ENCODE results near the gene CPS1. TPM values are rescaled to one million over a fixed set of nuclear protein-coding genes. Genes with fewer than 3 reads are reported as not detected.

CPS1 gene
- total and polyA plus RNA-seq, 2 of the 8 experiments (the other 6 are each of a cell fraction or from before 2014, with no cell fraction given) = 7.9 to 15.7 TPM

DNA sequence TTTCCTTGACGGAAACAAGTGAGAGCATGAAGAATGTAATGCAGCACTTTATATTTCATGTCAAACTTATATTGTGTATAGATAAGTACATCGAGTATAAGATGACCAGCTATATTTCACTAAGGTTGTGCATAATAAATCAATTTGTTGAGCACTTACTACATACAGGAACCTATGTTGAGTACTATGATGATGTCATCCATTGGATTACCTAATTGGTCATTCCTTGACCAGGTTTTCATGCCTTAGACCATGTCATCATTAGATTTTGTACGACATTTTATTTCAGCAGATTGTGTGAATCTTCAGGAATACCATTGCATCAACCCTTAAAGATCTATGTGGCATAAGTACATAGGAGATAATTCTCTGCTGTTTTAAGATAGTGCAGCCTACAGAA, 119.7 kb downstream of the CPS1 start (continued):
- TF ChIP-seq, protein P1, sequence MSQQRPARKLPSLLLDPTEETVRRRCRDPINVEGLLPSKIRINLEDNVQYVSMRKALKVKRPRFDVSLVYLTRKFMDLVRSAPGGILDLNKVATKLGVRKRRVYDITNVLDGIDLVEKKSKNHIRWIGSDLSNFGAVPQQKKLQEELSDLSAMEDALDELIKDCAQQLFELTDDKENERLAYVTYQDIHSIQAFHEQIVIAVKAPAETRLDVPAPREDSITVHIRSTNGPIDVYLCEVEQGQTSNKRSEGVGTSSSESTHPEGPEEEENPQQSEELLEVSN (IDR thresholded peaks at IDR 0.05) = no peak
- TF ChIP-seq, protein P2, sequence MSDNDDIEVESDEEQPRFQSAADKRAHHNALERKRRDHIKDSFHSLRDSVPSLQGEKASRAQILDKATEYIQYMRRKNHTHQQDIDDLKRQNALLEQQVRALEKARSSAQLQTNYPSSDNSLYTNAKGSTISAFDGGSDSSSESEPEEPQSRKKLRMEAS (IDR thresholded peaks at IDR 0.05) = no peak
- no peak for TF ChIP-seq JUN (IDR thresholded peaks at IDR 0.05; ENCODE audit: low read depth, low read length)
- no peak for TF ChIP-seq SIX5 (IDR thresholded peaks at IDR 0.05; ENCODE audit: low read depth, low read length)
- no peak for TF ChIP-seq SIRT6 (IDR thresholded peaks at IDR 0.05; ENCODE audit: low read length)
